ENCODE data around the gene TRAPPC11. TPM values are rescaled to one million over a fixed set of nuclear protein-coding genes. Genes with fewer than 3 reads are reported as not detected.

TRAPPC11 gene
- total and polyA plus RNA-seq, 11 donors, result 10.4 to 28.5 (median 21.6) TPM

DNA sequence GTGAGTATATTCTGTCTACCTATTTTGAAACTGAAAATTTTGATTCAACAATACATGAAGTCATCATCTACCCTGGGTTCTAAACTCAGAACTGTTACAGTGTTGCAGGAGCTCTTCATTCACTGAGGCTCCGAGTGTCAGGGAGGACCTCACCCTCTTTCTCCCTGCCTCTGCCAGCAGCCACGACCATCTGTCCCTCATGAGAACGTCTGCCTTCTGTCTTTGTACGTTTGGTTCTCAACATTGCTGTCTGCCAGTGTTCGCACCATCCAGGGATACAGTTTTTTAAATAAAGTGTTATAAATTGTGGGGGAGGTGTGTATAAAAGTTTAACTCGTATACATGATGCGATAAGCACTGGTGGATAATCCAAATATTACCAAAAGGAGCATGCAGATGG, 55.5 kb downstream of the TRAPPC11 start:
- no peaks in the 10 kb centered on the region for H3K4me1 ChIP-seq
- no peaks in the 10 kb centered on the region for H3K9me3 ChIP-seq
- H3K36me3 ChIP-seq, result peaks cover 0 to 57% (median 48%) of the 10 kb centered on the region in 9 donors
- no peaks in the 10 kb centered on the region for H3K27me3 ChIP-seq
- TF ChIP-seq, protein P1, sequence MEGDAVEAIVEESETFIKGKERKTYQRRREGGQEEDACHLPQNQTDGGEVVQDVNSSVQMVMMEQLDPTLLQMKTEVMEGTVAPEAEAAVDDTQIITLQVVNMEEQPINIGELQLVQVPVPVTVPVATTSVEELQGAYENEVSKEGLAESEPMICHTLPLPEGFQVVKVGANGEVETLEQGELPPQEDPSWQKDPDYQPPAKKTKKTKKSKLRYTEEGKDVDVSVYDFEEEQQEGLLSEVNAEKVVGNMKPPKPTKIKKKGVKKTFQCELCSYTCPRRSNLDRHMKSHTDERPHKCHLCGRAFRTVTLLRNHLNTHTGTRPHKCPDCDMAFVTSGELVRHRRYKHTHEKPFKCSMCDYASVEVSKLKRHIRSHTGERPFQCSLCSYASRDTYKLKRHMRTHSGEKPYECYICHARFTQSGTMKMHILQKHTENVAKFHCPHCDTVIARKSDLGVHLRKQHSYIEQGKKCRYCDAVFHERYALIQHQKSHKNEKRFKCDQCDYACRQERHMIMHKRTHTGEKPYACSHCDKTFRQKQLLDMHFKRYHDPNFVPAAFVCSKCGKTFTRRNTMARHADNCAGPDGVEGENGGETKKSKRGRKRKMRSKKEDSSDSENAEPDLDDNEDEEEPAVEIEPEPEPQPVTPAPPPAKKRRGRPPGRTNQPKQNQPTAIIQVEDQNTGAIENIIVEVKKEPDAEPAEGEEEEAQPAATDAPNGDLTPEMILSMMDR (IDR thresholded peaks at IDR 0.05), result no peak
- TF ChIP-seq POLR2A (IDR thresholded peaks at IDR 0.05), result no peak
- no peak for ATAC-seq
- intact Hi-C loops (cut with DNase I), result no loop called here
- H3K27ac ChIP-seq, result no peak overlapping the region
- WGBS, 4 donors, result 72 to 79% (median 75%) methylated on average over 7 of the region's 7 CpGs
- H3K4me3 ChIP-seq, result no peak overlapping the region
- no peak for DNase-seq

DNA sequence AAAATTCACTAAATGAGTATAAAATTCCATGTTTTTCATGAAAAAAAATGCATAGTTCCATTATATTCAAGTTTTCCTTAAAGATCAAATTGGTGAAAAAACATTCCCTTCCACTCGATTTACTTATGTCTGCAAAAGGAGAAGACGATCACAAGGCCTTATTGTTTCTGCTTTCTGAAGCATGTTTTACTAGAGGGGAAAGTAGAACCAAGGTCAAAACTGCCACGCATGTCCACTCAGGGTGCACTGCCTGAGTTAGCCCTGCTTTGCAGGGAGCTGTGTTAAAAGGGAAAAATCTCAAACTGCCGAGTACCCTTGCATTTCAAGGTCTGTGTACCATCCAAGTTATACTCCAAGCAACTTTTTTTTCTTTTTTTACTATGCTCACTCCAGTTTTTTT, 57.2 kb downstream of the TRAPPC11 start:
- Histone ChIP-seq H3K4me1 (peaks cover 0 to under 1% (median 0%) of the 10 kb centered on the region in 12 donors), H3K36me3 (peaks cover 0 to 40% (median 32%) of the 10 kb centered on the region in 9 donors), H3K27me3 (no peaks in the 10 kb centered on the region), H3K4me3 (no peak overlapping the region), H3K27ac (no peak overlapping the region), H3K9me3 (peaks cover 0 to 6% (median 0%) of the 10 kb centered on the region in 12 donors)
- DNase-seq (no peak), ATAC-seq (no peak)
- TF ChIP-seq, protein P1 (IDR thresholded peaks at IDR 0.05), result no peak
- no peak for TF ChIP-seq POLR2A (IDR thresholded peaks at IDR 0.05)
- WGBS, 4 donors, result 90 to 93% (median 90%) methylated on average over 4 of the region's 4 CpGs
- intact Hi-C loops (cut with DNase I), result no loop called here

DNA sequence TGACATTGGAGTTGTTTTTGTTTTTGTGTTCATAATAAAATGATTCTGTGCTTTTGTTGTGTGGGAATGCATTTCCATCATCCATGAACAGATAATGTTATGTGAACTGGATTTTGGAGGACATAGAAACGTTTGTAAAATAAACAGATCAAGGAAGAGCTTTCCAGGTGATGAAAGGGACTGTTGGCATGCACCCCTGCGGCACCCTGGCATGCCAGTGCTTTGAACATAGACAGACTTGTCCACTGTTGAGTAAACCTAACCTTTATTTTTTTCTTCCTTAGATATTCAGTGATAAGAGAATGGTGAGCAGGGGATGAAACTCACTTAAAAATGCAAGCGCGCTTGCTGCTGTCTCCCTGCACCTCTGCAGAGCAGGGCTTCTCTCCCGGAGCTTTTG, 59.8 kb downstream of the TRAPPC11 start:
- Histone ChIP-seq H3K27me3 (no peaks in the 10 kb centered on the region), H3K4me1 (peaks cover 0 to 18% (median 1%) of the 10 kb centered on the region in 12 donors), H3K4me3 (no peak overlapping the region), H3K9me3 (peaks cover 0 to 6% (median 0%) of the 10 kb centered on the region in 12 donors), H3K36me3 (peaks cover 0 to 15% (median 6%) of the 10 kb centered on the region in 9 donors), H3K27ac (no peak overlapping the region)
- 69 to 79% (median 75%) methylated on average over 5 of the region's 5 CpGs for whole genome bisulfite sequencing, 4 donors
- intact Hi-C loops (cut with DNase I), result no loop called here
- no peak for DNase-seq
- TF ChIP-seq POLR2A (IDR thresholded peaks at IDR 0.05), result no peak
- TF ChIP-seq, protein P1 (IDR thresholded peaks at IDR 0.05), result no peak
- no peak for ATAC-seq

DNA sequence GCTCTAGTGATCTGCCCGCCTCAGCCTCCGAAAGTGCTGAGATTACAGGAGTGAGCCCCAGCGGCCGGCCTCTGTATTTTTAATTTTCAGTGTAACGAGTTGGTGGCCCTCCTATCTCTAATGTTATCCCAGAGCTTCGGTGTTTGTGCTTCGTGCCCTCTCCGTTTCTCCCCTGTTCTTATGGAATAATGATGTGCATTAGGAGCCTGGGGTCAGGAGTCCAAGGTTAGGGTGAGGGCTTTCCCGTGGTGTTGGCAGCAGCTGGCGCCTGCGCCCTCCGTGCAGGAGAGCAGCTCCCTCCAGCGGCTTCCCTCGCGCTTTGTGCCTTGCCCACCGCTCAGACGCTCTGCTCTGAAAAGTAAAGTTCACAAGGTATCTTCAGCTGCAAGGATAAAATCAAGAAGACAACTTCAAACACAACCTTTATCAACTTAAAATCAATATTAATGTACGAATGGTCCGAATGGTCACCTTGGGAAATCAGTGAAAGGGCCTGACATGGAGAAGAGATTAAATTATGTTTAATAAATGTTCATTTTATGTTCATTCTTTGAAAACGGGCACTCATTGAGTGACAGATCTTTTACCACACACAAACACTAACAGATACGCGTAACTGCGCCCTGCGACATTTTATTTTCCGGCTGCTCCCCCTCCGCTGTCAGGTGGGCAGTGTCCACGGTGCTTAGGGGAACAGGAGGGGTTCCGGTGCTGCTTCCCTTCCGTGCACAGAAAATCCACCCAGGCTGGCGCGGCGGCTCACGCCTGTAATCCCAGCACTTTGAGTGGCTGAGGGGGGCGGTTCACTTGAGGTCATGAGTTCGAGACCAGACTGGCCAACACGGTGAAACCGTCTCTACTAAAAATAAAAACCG, 62.4 kb downstream of the TRAPPC11 start:
- no peak for TF ChIP-seq POLR2A (IDR thresholded peaks at IDR 0.05)
- TF ChIP-seq, protein P1 (IDR thresholded peaks at IDR 0.05), result peak; percentile 22 to 66 (median 48)
- H3K9me3 ChIP-seq, result peaks cover 0 to 6% (median 0%) of the 10 kb centered on the region in 12 donors
- peak overlapping the region; percentile 32 to 70 (median 58) for H3K4me3 ChIP-seq
- peak overlapping the region in 7 of 12 donors; percentile 24 to 64 (median 38) for H3K27ac ChIP-seq
- WGBS, 4 donors, result 26 to 49% (median 43%) methylated on average over 38 of the region's 38 CpGs
- DNase-seq (peak; percentile 57 to 85 (median 78)), ATAC-seq (peak; percentile 59 to 85 (median 82))
- H3K4me1 ChIP-seq, result peaks cover 0 to 18% (median 1%) of the 10 kb centered on the region in 12 donors
- no peaks in the 10 kb centered on the region for H3K36me3 ChIP-seq
- intact Hi-C loops (cut with DNase I), result loop anchor here in 6 of 10 donors (5.0 to 10.0 kb wide), 6 partner anchors 73 to 446 kb away; no protein-coding TSS in a partner anchor
- H3K27me3 ChIP-seq, result no peaks in the 10 kb centered on the region
